Ovary (tissue), 9 donors: ENCODE results near the gene IDH3B. TPM values are rescaled to one million over a fixed set of nuclear protein-coding genes. Genes with fewer than 3 reads are reported as not detected.

Experiments used
- DNase-seq, 5 donors: peaks; one replicate each; pipeline ENCODE4 v3.0.0-alpha.2; 2019 to 2020
- H3K27ac ChIP-seq, 2 donors: fragments of 200-600 bp; one replicate each; pipeline versions ENCODE4 v1.5.1 to v1.8.0; 2019 to 2022
- H3K27me3 ChIP-seq: fragments of 200-600 bp; one replicate; pipeline ENCODE4 v1.8.0; 2022
- H3K36me3 ChIP-seq: fragments of 200-600 bp; sonication (generic); one replicate; pipeline ENCODE4 v1.5.1; 2019
- H3K4me1 ChIP-seq: one replicate; pipeline ENCODE4 v1.8.1; 2013; ENCODE audit warnings: mild to moderate bottlenecking, moderate library complexity; ENCODE audit not compliant: insufficient read depth
- H3K4me3 ChIP-seq: fragments of 200-600 bp; sonication (generic); one replicate; pipeline ENCODE4 v1.5.1; 2017
- H3K9me3 ChIP-seq, 2 donors: fragments of 200-600 bp in 1 of 2; sonication (generic) in 1 of 2; one replicate each; pipeline versions ENCODE4 v1.5.1 to v1.8.1; 2013 to 2019; ENCODE audit warnings: mild to moderate bottlenecking in 1 of 2, moderate library complexity in 1 of 2
- CTCF ChIP-seq, 3 donors: fragments of 450-650 bp in 2 of 3; fragments of 200-600 bp in 1 of 3; IDR thresholded peaks; one replicate each; pipeline versions ENCODE4 v1.5.1 to v1.8.0; 2016 to 2022; ENCODE audit warnings: antibody characterized with exemption in 3 of 3, mild to moderate bottlenecking in 1 of 3
- EP300 ChIP-seq: sonication (generic); formaldehyde crosslinking; IDR thresholded peaks from one replicate; pipeline ENCODE4 v1.6.1; 2017; ENCODE audit warnings: antibody characterized with exemption
- POLR2A ChIP-seq: fragments of 450-650 bp; IDR thresholded peaks from one replicate; pipeline ENCODE4 v1.6.1; 2017; ENCODE audit warnings: antibody characterized with exemption, mild to moderate bottlenecking, moderate library complexity
- WGBS, 3 donors: extraction: QIAGEN DNeasy Blood & Tissue Kit in 1 of 3; methylation state at CpG; one replicate each; pipeline versions ENCODE4 v1.1.5 to v1.1.7; 2013 to 2017; 5-methylcytosine and 5-hydroxymethylcytosine counted together
- intact Hi-C, 4 donors: fragments of 100-400 bp; cut with DNase I; formaldehyde crosslinking; loops; one replicate each; pipeline versions ENCODE4 v1.11.0 to v1.15.1; 2022 to 2023
- polyA plus RNA-seq, 2 donors: library from polyadenylated mRNA; stranded (reverse); fragments of 200-250 nt in 1 of 2; fragments of 350-450 nt in 1 of 2; fragmentation: Illumina TruSeq in 1 of 2; extraction: RNeasy Lipid Tissue Mini Kit (QIAGEN cat#74804) in 1 of 2; gene quantifications; one replicate each; pipeline ENCODE4 v1.2.3, GENCODE V29; 2013 to 2014
- total RNA-seq, 7 donors: library from RNA; depleted of rRNA in 2 of 7; stranded (reverse); fragments of >200 nt in 2 of 7; fragmentation: NEBNext Ultra II Directional in 3 of 7; extraction: Animal tissue kit (Norgen Biotek cat#: 25700) in 3 of 7; gene quantifications; one replicate each; pipeline versions ENCODE4 v1.1.0 to v1.2.4, GENCODE V29; 2016 to 2023
- donor health status: DM: no; HTN: no; CAD: no; lungs with moderate emphysema.
- donor health status: DM: no; HTN: no; CAD: no.
- donor health status: Bipolar disorder and iron deficiency.
- donor health status: DM: yes; HTN: yes; CAD: no.
- donor health status: DM: no; HTN: no; CAD: no.
- donor health status: DM: yes; HTN: yes; CAD: no.

IDH3B gene
- total and polyA plus RNA-seq, 9 donors = 68.1 to 105 (median 85.9) TPM

- Histone ChIP-seq H3K36me3 (no peaks in the 10 kb centered on the region), H3K4me3 (no peak overlapping the region), H3K9me3 (no peaks in the 10 kb centered on the region), H3K27me3 (no peaks in the 10 kb centered on the region), H3K27ac (no peak overlapping the region), H3K4me1 (no peaks in the 10 kb centered on the region)
- DNase-seq = no peak
- intact Hi-C loops = no loop called here
- 73 to 82% (median 79%) methylated on average over 4 of the region's 4 CpGs for WGBS, 3 donors
- TF ChIP-seq POLR2A (no peak), CTCF (IDR thresholded peaks at IDR 0.05) (no peak), EP300 (no peak)
Observed at GRCh38 chr20:2680046-2680445, 16.0 kb upstream of the IDH3B start.

- Histone ChIP-seq H3K27ac (no peak overlapping the region), H3K9me3 (no peaks in the 10 kb centered on the region), H3K27me3 (no peaks in the 10 kb centered on the region), H3K36me3 (no peaks in the 10 kb centered on the region), H3K4me1 (no peaks in the 10 kb centered on the region), H3K4me3 (no peak overlapping the region)
- DNase-seq = no peak
- TF ChIP-seq POLR2A (no peak), CTCF (IDR thresholded peaks at IDR 0.05) (no peak), EP300 (no peak)
- 90 to 92% (median 91%) methylated on average over 4 of the region's 4 CpGs for WGBS, 3 donors
- intact Hi-C loops = no loop called here
Observed at GRCh38 chr20:2673453-2673852, 9.4 kb upstream of the IDH3B start.

GRCh38 chr20:2672446-2672845 lies 8.4 kb upstream of the IDH3B start:
- H3K36me3 ChIP-seq = no peaks in the 10 kb centered on the region
- no peak for DNase-seq
- H3K27ac ChIP-seq = no peak overlapping the region
- TF ChIP-seq EP300 (no peak), CTCF (IDR thresholded peaks at IDR 0.05) (no peak), POLR2A (no peak)
- 67 to 74% (median 69%) methylated on average over 3 of the region's 3 CpGs for WGBS, 3 donors
- no peaks in the 10 kb centered on the region for H3K27me3 ChIP-seq
- intact Hi-C loops = no loop called here
- H3K4me1 ChIP-seq = no peaks in the 10 kb centered on the region
- no peaks in the 10 kb centered on the region for H3K9me3 ChIP-seq
- no peak overlapping the region for H3K4me3 ChIP-seq

- no peak for DNase-seq
- no peak for TF ChIP-seq EP300
- no peak for TF ChIP-seq CTCF (IDR thresholded peaks at IDR 0.05)
- TF ChIP-seq POLR2A = no peak
Observed at GRCh38 chr20:2671977-2672376, 8.0 kb upstream of the IDH3B start.

More at GRCh38 chr20:2671977-2672376, 8.0 kb upstream of the IDH3B start:
- Histone ChIP-seq H3K27me3 (no peaks in the 10 kb centered on the region), H3K27ac (no peak overlapping the region), H3K36me3 (no peaks in the 10 kb centered on the region), H3K4me3 (no peak overlapping the region), H3K9me3 (no peaks in the 10 kb centered on the region), H3K4me1 (no peaks in the 10 kb centered on the region)
- WGBS, 3 donors = 29 to 37% (median 32%) methylated on average over 4 of the region's 4 CpGs
- intact Hi-C loops = no loop called here
